ENCODE results near the gene ATG4D. TPM values are rescaled to one million over a fixed set of nuclear protein-coding genes. Genes with fewer than 3 reads are reported as not detected.

The ATG4D gene

Small RNAs within 50 kb of the gene (small RNA-seq; reads per million reads assigned to genes)
- gene MIR1238 (ENCODE audit: low read depth) (not detected), gene RNU7-140P (ENCODE audit: low read depth) (not detected)
